LNCaP clone FGC (cell line): ENCODE data around the gene MAD1L1.

ENCODE experiments used
- DNase-seq: peaks from one replicate; pipeline ENCODE4 v3.0.0-alpha.2; 2011; ENCODE audit warnings: low read depth
- H3K4me3 ChIP-seq: 2 replicates; pipeline ENCODE4 v1.5.1; 2011; ENCODE audit warnings: mild to moderate bottlenecking, low read depth, low read length, control low read depth
- CTCF ChIP-seq: IDR thresholded peaks from 2 replicates; pipeline ENCODE4 v1.5.1; 2012; ENCODE audit warnings: mild to moderate bottlenecking; ENCODE audit not compliant: control insufficient read depth, insufficient read depth; ENCODE audit errors: extremely low read depth

MAD1L1 gene

GRCh38 chr7:1947586-1948217 lies 285.0 kb downstream of the MAD1L1 start:
- TF ChIP-seq CTCF: no peak
- DNase-seq: no peak
- no peak overlapping the region for H3K4me3 ChIP-seq

- TF ChIP-seq CTCF: no peak
- DNase-seq: no peak
- H3K4me3 ChIP-seq: no peak overlapping the region
These were observed 285.8 kb downstream of the MAD1L1 start for GRCh38 chr7:1946773-1947450.

GRCh38 chr7:1946025-1946772 lies 286.5 kb downstream of the MAD1L1 start:
- DNase-seq: no peak
- no peak for TF ChIP-seq CTCF
- H3K4me3 ChIP-seq: no peak overlapping the region

DNA sequence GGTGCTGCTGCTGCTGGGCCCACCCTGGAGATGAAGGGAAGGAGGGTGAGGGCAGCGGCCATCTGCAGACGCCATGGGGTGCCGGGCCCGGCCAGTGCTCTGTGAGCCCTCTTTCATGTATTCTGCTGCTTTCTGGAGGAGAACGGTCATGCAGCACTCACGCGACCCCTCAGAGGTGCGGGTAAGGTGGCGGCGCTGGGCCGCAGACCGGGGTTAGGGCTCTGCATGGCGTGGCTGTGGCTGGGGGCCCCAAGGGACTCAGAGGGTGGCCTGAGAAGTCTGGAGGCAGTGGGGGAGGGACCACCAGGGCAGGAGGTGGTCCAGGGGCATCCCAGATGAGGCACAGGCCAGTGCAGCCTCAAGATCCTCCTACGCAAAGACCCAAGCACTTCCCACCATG lies 287.2 kb downstream of the MAD1L1 start:
- no peak for TF ChIP-seq CTCF
- no peak for DNase-seq
- H3K4me3 ChIP-seq: no peak overlapping the region

DNA sequence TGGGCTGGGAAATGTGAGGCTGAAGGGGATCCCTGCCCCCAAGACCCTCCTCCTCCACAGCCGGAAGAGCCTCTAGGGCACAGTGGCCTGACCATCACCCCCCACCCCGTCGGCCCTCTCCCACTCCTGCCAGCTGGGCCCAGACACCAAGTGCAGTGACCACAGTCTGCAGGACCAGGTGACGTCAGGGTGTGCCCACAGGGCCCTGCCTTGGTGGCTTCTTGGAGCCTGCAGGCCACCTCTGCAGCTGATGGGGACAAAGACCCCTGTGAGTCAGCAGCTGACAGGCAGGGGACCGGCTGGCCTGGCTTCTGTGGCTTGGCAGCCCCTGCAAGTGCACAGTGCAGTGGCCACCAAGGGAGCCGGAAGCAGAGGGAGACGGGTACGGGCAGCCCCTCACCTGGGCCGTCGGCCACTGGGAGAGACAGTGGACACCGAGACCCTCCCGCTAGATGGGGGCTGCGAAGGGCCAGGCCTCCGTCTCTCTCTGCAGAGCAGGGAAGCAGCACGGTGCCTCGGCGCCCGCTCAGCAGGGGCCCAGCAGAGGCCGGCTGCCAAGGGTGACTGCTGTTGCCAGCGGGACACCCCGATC lies 288.0 kb downstream of the MAD1L1 start:
- no peak overlapping the region for H3K4me3 ChIP-seq
- no peak for DNase-seq
- no peak for TF ChIP-seq CTCF

DNA sequence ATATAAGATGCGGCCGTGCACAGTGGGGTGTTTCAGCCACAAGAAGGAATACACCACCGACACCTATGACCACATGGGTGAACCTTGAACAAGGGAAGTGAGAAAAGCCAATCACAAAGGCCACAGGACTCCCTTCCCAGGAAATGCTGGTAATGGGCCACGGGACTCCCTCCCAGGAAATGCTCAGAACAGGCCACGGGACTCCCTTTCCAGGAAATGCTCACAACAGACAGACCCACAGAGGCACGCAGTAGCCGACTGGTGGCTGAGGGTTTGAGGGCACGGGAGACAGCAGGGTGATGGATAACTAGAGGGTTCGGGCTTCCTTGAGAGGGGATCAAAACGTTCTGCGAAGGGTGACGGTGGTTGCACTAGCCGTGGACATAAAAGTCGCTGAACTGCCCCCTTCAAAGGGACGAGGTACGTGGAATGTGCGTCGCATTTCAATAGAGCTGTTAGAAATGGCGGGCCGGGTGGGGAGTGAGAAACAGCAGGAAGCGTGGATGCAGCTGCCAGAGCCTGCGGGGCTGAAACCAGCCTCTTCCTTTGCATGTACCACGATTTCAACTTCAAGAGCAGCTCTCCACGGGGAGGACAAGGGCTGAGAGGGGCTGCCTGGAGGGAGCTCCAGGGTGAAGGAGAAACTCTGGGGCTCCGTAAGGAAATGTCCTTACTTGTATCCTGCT lies 288.7 kb downstream of the MAD1L1 start:
- TF ChIP-seq CTCF: no peak
- no peak overlapping the region for H3K4me3 ChIP-seq
- no peak for DNase-seq
